SIG-M5 treated with dmso at 0.1 percent for 504 hours (cell line): ENCODE measurements around the gene SEMA4D.
"Not testable (repeated sequence)": the region's sequence is repeated elsewhere in the genome, so short reads cannot be mapped to it uniquely, and the experiment has no call there.

ENCODE experiments used
- DNase-seq: peaks from one replicate; lab custom pipeline; 2025; ENCODE audit not compliant: unreplicated experiment; lab: John Stamatoyannopoulos, UW

Gene SEMA4D

GRCh38 chr9:89482056-89482851 lies 15.7 kb downstream of the SEMA4D start:
- DNase-seq: no peak

DNA sequence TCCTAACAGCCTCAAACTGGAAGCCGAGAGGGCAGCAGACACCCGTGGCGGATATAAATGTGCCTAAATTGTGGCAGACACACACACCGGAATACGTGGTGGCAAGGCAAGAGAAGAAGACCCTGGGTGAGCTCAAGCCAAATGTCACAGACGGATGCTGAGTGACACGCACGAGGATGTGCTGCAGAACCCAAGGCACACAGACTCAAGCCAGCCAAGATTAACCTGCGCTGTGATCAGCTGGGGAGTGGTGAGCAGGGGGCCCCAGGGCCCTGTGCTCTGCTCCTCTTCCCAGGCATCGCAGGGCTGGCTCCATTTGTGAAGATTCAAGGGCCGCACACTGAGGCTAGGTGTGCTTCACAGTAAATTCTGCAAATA lies 16.4 kb downstream of the SEMA4D start:
- no peak for DNase-seq

- no peak for DNase-seq
Observed at GRCh38 chr9:89480825-89481537, 16.9 kb downstream of the SEMA4D start.

DNA sequence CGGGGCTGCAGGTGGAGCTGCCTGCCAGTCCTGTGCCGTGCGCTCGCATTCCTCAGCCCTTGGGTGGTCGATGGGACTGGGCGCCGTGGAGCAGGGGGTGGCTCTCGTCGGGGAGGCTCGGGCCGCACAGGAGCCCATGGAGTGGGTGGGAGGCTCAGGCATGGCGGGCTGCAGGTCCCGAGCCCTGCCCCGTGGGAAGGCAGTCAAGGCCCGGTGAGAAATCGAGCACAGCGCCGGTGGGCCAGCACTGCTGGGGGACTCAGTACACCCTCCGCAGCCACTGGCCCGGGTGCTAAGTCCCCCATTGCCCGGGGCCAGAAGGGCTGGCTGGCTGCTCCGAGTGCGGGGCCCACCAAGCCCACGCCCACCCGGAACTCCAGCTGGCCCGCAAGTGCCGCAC lies 17.5 kb downstream of the SEMA4D start:
- DNase-seq: not testable (repeated sequence)

- not testable (repeated sequence) for DNase-seq
Observed at GRCh38 chr9:89479669-89480011, 18.3 kb downstream of the SEMA4D start.

DNA sequence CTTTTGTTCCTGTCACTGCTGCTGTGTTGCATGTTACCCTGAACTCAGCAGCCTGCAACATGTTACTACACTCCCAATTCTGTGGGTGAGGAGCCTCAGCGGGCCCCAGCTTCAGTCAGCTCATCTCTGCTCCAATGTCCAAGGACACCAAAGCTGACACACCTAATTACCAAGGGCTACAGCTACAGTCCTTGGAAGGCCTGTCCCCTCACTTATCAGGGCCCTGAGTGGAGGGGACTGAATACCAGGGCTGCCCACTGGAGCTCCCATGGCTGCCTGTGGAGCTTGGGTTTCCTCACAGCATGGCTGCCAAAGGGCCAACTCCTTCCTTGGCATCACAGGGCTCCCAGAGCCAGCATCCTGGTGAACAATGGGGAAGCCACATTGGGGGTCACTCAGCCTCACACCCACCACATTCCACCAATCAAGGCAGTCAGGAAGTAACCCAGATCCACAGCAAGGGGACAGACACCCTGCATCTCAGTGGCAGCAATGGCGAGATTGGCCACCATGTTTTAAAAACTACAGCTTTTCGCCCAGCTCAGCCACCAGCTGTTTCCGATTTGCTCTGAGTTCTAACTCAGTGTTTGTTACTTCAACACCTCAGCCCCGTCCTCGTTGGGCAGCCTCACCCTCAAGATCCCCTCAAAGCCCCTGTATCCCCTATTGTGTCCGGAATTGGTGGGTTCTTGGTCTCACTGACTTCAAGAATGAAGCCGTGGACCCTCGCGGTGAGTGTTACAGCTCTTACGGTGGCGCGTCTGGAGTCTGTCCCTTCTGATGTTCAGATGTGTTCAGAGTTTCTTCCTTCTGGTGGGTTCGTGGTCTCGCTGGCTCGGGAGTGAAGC lies 18.9 kb downstream of the SEMA4D start:
- no peak for DNase-seq

DNA sequence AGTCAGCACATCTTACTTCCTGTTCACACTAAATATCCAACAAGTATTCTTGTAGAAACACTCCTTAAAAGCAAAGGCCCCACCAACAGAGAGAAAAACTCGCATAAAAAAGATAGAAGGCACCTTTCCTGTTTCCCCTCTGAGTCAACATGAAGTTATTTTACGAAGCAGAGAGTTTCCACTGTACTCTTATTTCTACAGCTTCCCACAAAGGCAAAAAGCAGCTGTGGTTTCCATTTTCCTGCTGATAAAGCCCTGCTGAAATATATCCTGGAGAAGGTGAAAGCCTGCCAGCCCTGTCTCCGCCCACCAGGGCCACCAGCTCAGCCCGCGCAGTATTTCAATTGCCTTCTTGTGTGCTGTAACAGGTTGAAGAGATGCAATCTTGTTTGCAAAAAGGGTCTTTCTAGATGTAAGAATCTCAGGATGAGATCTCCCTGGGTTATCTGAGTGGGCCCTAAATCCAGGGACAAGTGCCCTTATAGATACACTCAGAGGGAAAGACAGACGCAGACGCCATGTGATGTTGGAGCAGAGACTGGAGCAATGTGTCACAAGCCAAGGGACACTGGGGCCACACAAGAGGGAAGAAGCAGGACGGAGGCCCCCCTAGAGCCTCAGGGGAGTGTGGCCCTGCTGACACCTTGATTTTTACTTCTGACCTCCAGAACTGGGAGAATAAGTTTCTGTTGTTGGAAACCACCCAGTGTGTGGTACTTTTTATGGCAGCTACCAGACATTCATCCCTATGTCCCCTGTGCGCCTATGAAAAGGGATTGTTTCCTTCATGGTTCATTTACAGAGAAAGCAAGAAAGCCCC lies 19.9 kb downstream of the SEMA4D start:
- DNase-seq: peak; percentile 27

DNA sequence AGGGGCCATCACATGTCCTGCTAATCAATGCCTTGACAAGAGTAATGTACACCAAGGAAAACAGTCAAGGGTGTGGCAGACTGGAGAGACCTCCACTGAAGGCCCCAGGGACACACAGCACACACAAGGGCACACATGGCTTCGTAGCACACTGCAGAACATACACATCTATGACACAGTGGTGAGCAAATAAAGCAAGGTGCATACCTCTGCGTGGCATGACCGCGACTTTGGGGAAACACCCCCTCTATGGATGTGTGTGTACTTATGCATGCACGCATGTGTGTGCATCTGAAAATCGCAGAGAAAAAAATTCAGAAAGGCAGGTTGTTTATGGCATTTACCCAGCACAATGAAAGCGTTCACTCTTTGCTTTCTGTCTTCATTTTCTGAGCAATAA lies 20.5 kb downstream of the SEMA4D start:
- DNase-seq: no peak

DNA sequence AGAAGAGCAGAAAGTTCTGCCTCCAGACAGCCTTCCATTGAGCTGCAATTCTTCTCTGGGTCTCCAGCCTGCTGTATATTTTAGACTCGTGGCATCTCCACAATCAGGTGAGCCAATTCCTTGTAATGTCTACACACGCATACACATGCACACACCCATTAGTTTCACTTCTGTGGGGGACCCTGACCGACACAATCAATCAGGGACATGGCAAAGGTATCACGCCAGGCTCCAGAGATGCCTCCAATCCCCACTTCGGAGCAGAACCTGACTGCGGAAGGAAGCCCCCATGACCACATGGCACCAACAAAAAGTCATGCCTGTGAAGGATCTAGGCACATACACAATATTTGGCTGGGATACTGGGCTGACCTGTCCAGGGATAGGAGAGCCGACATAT lies 21.4 kb downstream of the SEMA4D start:
- DNase-seq: no peak

DNA sequence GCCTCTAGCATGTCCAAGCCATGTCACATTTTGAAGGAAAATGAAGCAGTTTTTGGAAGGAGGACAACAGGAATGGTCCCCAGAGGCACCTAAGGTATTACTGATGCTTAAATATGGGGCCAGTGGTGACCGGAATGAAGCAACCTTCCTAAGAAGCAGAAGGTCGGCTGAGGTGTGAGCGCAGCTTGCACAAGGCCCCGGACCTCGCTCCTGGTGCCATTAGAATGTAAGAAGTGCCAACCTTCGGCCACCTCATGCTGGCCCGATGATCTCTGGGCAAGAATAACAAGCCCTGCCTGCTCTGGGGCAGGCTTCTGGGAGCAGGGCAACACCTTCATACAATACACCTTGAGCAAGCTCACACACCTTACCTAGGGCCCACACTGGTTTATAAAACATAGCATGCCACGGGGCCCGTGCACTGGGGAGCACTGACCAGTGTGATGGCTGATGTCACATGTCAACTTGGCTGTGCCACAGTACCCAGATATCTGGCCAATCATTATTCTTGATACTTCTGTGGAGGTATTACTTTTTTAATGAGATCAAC lies 21.9 kb downstream of the SEMA4D start:
- no peak for DNase-seq

DNA sequence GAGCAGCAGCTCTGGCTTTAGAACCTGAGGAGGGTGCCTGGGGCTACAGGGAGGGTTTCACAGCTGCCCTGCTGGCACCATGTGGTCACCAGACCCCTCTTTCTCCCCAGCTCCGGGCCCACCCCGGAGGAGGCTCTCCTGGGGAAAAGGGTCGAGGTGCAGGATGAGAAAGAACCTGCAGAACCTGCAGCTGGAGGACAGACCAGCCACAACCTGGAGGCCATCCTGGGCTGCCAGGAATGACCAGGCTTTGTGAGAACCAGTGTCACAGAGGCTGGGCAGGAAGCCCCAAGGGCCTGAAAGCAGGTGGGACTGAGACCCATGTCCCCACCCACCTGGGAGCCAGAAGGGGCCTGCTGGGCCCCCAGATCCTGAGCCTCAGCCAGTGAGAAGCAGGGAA lies 23.0 kb downstream of the SEMA4D start:
- no peak for DNase-seq

DNA sequence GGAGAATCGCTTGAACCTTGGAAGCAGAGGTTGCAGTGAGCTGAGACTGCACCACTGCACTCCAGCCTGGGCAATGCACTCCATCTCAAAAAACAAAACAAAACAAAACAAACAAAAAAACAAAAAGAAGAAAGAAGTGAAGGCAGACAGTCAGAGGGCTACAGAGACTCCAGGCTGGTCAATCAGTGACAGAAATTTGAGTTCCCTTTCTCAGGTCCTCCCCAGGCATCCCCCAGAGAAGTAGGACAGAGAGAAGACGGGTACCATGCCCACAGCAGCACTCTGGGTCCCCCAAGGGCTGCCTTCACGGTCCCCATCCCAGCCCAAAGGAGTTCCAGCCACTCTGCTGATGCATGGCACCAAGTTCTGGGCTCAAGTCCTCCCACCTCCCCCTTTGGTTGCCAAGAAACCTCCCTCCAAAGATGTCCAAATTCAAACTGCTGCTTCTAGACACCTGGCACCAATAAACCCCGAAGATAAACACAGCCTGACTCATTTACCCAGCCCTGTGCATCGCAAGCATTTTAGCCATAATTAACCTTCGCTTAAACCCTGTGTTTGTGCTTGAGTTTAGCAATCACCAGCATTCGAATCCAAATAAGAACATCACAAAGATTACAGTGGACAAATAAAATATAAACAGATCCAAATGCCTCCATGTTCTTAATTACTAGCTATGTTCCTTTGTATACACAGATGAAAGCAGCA lies 24.0 kb downstream of the SEMA4D start:
- DNase-seq: no peak

GRCh38 chr9:89471796-89472320 lies 26.1 kb downstream of the SEMA4D start:
- DNase-seq: not testable (repeated sequence)

DNA sequence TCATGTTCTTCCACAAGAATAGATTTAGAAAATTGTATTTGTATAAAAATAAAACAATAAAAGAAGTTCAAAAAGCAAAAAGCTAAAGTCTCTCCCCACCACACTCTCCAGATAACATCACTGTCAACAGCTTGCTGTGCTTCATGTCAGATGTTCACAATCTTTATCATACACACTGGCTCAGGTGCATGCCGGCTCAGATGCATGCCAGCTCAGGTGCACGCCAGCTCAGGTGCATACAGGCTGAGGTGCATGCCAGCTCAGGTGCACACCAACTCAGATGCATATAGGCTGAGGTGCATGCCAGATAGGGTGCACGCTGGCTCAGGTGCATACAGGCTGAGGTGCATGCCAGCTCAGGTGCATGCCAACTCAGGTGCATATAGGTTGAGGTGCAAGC lies 26.5 kb downstream of the SEMA4D start:
- no peak for DNase-seq

DNA sequence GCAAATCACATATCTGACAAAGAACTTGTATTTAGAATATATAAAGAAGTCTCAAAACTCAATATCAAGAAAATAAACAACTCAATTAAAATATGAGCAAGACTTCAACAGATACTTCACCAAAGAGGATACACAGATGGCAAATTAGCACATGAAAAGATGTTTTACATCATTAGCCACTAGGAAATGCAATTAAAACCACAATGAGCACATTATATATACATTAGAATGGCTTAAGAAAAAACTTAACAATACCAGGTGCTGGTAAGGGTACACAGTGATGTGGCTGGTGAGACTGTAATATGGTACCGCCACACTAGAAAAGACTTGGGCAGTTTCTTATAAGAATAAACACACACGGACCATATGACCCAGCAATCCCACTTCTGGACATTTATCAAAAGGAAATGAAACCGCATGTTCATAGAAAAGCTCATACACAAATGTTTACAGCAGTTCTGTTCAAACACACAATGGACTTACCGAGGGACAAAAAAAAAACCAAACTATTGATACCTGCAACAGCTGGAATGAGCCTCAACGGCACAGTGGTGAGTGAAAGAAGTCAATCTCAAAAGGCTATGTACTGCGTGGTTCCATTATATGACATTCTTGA lies 27.6 kb downstream of the SEMA4D start:
- DNase-seq: no peak

GRCh38 chr9:89469003-89469402 lies 28.9 kb downstream of the SEMA4D start:
- no peak for DNase-seq

- DNase-seq: no peak
Observed at GRCh38 chr9:89468281-89468960, 29.5 kb downstream of the SEMA4D start.

- no peak for DNase-seq
Observed at GRCh38 chr9:89467278-89467625, 30.7 kb downstream of the SEMA4D start.
